Duodenal mucosa (tissue), 2 donors: ENCODE measurements around the gene PDCD2L.

Source experiments
- H3K27ac ChIP-seq: one replicate; pipeline ENCODE4 v1.7.0; 2013; ENCODE audit warnings: low read depth, low read length
- H3K27me3 ChIP-seq, 2 donors: one replicate each; pipeline ENCODE4 v1.7.0; 2013; ENCODE audit warnings: low read length in 2 of 2, control low read depth in 1 of 2; ENCODE audit not compliant: insufficient read depth in 2 of 2, control insufficient read depth in 1 of 2
- H3K36me3 ChIP-seq, 2 donors: one replicate each; pipeline ENCODE4 v1.7.0; 2013; ENCODE audit warnings: low read length in 2 of 2, control low read depth in 1 of 2; ENCODE audit not compliant: insufficient read depth in 2 of 2, control insufficient read depth in 1 of 2
- H3K4me1 ChIP-seq, 2 donors: one replicate each; pipeline ENCODE4 v1.7.0; 2013; ENCODE audit warnings: low read length in 2 of 2, control low read depth in 1 of 2; ENCODE audit not compliant: insufficient read depth in 2 of 2, control insufficient read depth in 1 of 2
- H3K4me3 ChIP-seq, 2 donors: one replicate each; pipeline ENCODE4 v1.7.0; 2013; ENCODE audit warnings: low read length in 2 of 2, low read depth in 1 of 2
- H3K9ac ChIP-seq, 2 donors: one replicate each; pipeline ENCODE4 v1.7.0; 2013; ENCODE audit warnings: low read length in 2 of 2, low read depth in 1 of 2
- H3K9me3 ChIP-seq, 2 donors: one replicate each; pipeline ENCODE4 v1.7.0; 2013; ENCODE audit warnings: low read length in 2 of 2, control low read depth in 1 of 2; ENCODE audit not compliant: control insufficient read depth in 1 of 2

Gene PDCD2L

GRCh38 chr19:34370983-34371382 is 33.2 kb upstream of the PDCD2L start:
- H3K27ac ChIP-seq, result no peak overlapping the region
- no peaks in the 10 kb centered on the region for H3K27me3 ChIP-seq
- peaks cover 37 to 72% of the 10 kb centered on the region in 2 donors for H3K36me3 ChIP-seq
- H3K4me1 ChIP-seq, result peaks cover 15 to 25% of the 10 kb centered on the region in 2 donors
- no peak overlapping the region for H3K4me3 ChIP-seq
- no peaks in the 10 kb centered on the region for H3K9me3 ChIP-seq
- no peak overlapping the region for H3K9ac ChIP-seq

- Histone ChIP-seq H3K4me3 (no peak overlapping the region), H3K9me3 (no peaks in the 10 kb centered on the region), H3K9ac (no peak overlapping the region), H3K4me1 (peaks cover 0 to 7% of the 10 kb centered on the region in 2 donors), H3K27me3 (no peaks in the 10 kb centered on the region), H3K36me3 (peaks cover 24 to 66% of the 10 kb centered on the region in 2 donors), H3K27ac (no peak overlapping the region)
Measured at GRCh38 chr19:34373601-34374288, 30.5 kb upstream of the PDCD2L start.

GRCh38 chr19:34375598-34375997 is 28.6 kb upstream of the PDCD2L start:
- H3K27ac ChIP-seq, result no peak overlapping the region
- no peaks in the 10 kb centered on the region for H3K4me1 ChIP-seq
- H3K4me3 ChIP-seq, result no peak overlapping the region
- no peaks in the 10 kb centered on the region for H3K27me3 ChIP-seq
- H3K9me3 ChIP-seq, result no peaks in the 10 kb centered on the region
- no peak overlapping the region for H3K9ac ChIP-seq
- peaks cover 29 to 67% of the 10 kb centered on the region in 2 donors for H3K36me3 ChIP-seq

GRCh38 chr19:34380639-34381241 is 23.5 kb upstream of the PDCD2L start:
- no peaks in the 10 kb centered on the region for H3K9me3 ChIP-seq
- H3K27ac ChIP-seq, result no peak overlapping the region
- H3K36me3 ChIP-seq, result peaks cover 54 to 84% of the 10 kb centered on the region in 2 donors
- H3K4me3 ChIP-seq, result no peak overlapping the region
- no peaks in the 10 kb centered on the region for H3K27me3 ChIP-seq
- no peak overlapping the region for H3K9ac ChIP-seq
- H3K4me1 ChIP-seq, result no peaks in the 10 kb centered on the region

GRCh38 chr19:34381399-34382251 is 22.6 kb upstream of the PDCD2L start:
- H3K36me3 ChIP-seq, result peaks cover 56 to 86% of the 10 kb centered on the region in 2 donors

GRCh38 chr19:34382471-34382870 is 21.7 kb upstream of the PDCD2L start:
- Histone ChIP-seq H3K36me3 (peaks cover 64 to 91% of the 10 kb centered on the region in 2 donors), H3K27me3 (no peaks in the 10 kb centered on the region), H3K4me3 (no peak overlapping the region), H3K27ac (no peak overlapping the region), H3K4me1 (no peaks in the 10 kb centered on the region), H3K9me3 (no peaks in the 10 kb centered on the region), H3K9ac (no peak overlapping the region)

More at GRCh38 chr19:34381399-34382251, 22.6 kb upstream of the PDCD2L start:
- H3K27me3 ChIP-seq, result no peaks in the 10 kb centered on the region
- no peak overlapping the region for H3K27ac ChIP-seq
- H3K9ac ChIP-seq, result no peak overlapping the region
- no peaks in the 10 kb centered on the region for H3K4me1 ChIP-seq
- H3K9me3 ChIP-seq, result no peaks in the 10 kb centered on the region
- H3K4me3 ChIP-seq, result no peak overlapping the region

- peaks cover 69 to 93% of the 10 kb centered on the region in 2 donors for H3K36me3 ChIP-seq
- H3K9me3 ChIP-seq, result no peaks in the 10 kb centered on the region
- H3K27ac ChIP-seq, result no peak overlapping the region
- no peak overlapping the region for H3K9ac ChIP-seq
- H3K4me1 ChIP-seq, result no peaks in the 10 kb centered on the region
- H3K4me3 ChIP-seq, result no peak overlapping the region
- no peaks in the 10 kb centered on the region for H3K27me3 ChIP-seq
Measured at GRCh38 chr19:34383599-34383998, 20.6 kb upstream of the PDCD2L start.

- Histone ChIP-seq H3K27ac (no peak overlapping the region), H3K36me3 (peaks cover 57 to 94% of the 10 kb centered on the region in 2 donors), H3K27me3 (no peaks in the 10 kb centered on the region), H3K4me1 (no peaks in the 10 kb centered on the region), H3K9me3 (no peaks in the 10 kb centered on the region), H3K4me3 (no peak overlapping the region), H3K9ac (no peak overlapping the region)
Measured at GRCh38 chr19:34386645-34387445, 17.4 kb upstream of the PDCD2L start.

GRCh38 chr19:34387446-34387810 is 16.8 kb upstream of the PDCD2L start:
- no peaks in the 10 kb centered on the region for H3K27me3 ChIP-seq
- H3K27ac ChIP-seq, result no peak overlapping the region
- H3K4me1 ChIP-seq, result no peaks in the 10 kb centered on the region
- H3K9ac ChIP-seq, result no peak overlapping the region
- H3K9me3 ChIP-seq, result no peaks in the 10 kb centered on the region
- H3K4me3 ChIP-seq, result no peak overlapping the region
- H3K36me3 ChIP-seq, result peaks cover 54 to 94% of the 10 kb centered on the region in 2 donors
